HG03520 (cell line): ENCODE data around the gene CA12.
"Not testable (repeated sequence)": the region's sequence is repeated elsewhere in the genome, so short reads cannot be mapped to it uniquely, and the experiment has no call there.

Source experiments
- ATAC-seq: cut with Tn5 transposase; IDR thresholded peaks from one replicate; pipeline ENCODE4 v1.9.1; 2021; ENCODE audit warnings: mild to moderate bottlenecking, moderate library complexity; ENCODE audit not compliant: unreplicated experiment

CA12 gene

DNA sequence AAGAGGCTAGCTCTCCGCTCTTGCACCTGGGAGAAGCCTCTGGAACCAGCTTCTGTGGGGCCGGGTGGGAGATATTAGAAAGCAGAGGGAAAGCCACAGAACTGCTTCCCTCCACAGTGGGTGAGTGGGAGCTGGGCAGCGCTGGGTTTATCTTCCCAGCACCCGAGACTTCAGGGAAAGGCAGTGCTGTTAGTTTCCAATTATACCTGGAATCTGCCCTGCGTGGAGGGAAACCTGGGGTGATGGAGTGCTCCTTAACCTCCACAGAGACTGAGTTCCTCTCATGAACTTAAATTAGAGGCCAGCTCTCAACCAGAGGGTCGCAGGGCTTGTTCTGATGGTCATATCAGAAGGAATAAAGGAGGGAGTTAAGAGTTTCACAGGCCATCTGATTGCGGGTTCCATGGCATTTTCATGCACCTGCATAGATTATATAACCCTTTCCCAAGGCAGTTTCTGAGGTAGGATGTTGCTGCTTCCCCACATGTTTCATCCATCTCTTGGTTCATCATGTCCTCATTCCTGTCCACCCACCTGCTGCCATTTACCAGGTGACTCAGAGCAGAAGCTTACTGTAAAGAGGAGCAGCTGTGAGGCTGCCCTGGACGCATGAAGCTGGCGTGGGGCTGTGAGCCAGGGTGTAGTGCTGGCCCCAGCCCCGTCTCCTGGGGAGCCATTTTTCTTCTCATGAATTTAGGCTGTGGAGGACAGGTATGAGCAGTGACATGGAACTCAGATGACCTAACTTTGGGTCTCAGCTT, 42.5 kb downstream of the CA12 start:
- no peak for ATAC-seq

DNA sequence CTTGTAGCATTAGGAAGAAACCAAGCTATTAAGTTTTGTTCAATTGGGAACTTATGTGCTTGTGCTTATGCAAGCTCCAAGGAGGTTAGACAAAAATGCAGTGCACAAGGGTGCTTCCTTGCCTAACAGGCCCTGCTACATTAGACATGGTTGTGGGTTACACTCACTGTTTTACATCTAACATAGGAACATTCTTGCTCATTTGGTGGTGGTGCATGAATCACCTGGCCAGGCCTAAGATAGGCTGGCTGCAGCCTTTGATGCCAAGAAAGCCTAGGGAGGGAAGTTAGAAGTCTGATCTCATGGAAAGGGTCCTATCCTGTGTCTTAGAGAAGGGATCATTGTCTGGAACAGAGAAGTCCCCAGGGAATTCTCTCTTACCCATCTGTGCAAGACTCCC, 43.5 kb downstream of the CA12 start:
- ATAC-seq = no peak

- ATAC-seq = no peak
These were observed 44.6 kb downstream of the CA12 start for GRCh38 chr15:63337046-63337445.

GRCh38 chr15:63335543-63336240, 46.0 kb downstream of the CA12 start:
- no peak for ATAC-seq

- no peak for ATAC-seq
These were observed 46.8 kb downstream of the CA12 start for GRCh38 chr15:63334821-63335220.

- ATAC-seq = no peak
These were observed 49.1 kb downstream of the CA12 start for GRCh38 chr15:63332367-63333124.

- no peak for ATAC-seq
These were observed 50.2 kb downstream of the CA12 start for GRCh38 chr15:63331456-63331855.

DNA sequence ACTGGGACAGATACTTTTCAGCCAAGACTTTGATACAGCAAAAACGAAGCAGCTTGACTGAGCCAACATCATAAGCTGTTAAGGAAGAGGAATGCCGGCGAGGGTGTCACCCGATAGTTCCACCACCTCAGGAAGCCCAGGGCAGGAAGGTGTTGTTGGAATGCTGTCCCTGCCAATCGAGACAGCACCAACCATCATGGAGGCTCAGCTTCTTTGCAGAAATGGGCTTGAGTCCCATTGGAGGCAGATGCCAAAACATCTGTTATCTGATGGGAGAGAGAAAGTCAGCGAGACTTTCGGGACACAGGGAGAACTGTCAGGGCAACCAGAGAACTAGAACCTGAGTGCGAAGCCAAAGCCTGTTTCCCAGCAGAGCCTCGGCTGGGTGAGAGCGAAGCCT, 50.7 kb downstream of the CA12 start:
- no peak for ATAC-seq

DNA sequence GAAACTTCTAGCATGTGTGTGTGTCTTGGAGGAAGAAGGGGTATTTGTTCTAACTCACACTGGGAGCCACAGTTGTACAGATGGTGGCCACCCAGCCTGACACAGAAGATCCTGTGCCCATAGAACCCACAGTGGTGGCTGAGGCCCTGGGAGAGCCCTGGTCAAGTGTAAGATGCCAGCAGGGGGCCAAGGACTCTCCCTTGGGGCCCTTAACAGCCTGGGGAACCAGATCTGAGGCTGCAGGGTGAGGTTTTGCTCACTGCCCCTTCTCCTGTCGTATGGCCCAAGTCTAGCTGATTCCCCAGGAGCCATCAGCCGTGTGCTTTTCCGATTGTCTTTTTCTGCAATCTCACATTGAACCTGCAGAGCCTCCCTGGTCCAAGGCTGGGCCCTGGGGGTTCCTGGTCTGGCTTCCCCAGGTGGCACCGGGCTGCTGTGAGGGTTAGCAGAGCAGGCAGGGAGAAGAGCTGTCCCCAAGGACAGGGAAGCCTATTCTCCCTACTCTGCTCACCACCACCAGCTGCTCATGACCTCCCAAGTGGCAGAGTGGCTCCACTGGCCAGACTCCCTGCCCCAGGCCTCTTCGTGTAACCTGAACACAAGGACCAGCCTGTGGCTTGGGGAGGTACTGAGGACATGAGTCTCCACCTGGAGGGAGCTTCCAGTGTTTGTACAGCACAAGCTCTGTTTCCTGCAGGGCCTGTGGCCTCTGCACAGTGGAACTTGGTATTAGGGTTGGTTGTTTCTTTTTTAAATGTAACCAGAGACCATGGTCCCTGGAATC, 51.9 kb downstream of the CA12 start:
- ATAC-seq = no peak

DNA sequence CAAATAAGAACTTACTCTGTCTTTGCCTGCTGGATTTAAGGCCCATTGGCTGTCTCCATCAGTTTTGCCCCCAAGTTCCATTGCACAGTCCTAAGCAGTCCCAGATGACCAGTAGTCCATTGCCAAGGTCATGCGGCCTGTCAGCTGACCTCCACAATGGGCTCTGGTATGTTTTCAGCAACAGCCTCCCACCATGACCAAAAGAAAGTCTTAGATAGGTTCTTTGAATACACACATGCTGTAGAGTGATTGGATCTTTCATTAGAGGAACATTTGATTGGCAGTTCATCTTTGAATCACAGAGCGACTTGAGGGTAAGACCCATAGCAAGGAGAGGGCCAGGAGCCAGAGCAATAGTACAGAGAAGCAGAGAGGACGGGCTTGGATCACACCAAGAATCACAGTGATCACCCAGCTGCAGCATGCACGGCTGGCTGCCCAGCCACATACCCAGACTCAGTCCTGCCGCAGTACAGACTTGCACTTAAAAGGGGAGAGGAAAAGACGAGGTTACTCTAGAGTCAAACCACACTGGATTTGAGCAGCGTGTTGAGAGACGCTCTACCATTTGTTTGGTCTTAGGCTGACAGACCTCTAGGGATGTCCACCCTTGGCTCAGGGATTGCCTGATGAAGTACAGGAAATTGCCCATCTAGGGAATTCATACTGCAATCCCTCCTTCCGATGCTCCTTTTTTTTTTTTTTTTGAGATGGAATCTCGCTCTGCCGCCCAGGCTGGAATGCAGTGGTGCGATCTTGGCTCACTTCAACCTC, 53.8 kb downstream of the CA12 start:
- ATAC-seq = no peak

- ATAC-seq = no peak
These were observed 56.9 kb downstream of the CA12 start for GRCh38 chr15:63324770-63325169.

GRCh38 chr15:63323798-63324563, 57.7 kb downstream of the CA12 start:
- no peak for ATAC-seq

DNA sequence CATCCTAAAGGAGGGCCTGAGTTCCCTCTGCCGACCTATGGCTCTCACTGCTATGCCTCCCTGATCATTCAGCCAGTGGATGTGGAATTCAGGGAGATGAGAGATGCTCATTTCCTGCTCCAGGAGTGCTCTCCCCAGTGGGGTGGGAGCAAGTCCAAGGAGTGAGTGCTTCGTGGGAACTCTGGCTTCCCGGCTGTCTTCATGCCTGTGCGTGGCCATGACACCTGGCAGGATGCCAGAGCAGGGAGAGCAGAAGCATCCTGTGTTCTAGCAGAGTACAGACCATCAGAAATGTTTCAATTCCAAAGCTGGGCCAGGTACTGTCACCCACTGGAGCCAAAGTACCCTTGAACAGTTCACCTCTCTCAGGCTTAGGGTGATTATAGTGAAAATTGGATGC, 59.1 kb downstream of the CA12 start:
- no peak for ATAC-seq

GRCh38 chr15:63321462-63321861, 60.2 kb downstream of the CA12 start:
- no peak for ATAC-seq

GRCh38 chr15:63320981-63321380, 60.7 kb downstream of the CA12 start:
- not testable (repeated sequence) for ATAC-seq

DNA sequence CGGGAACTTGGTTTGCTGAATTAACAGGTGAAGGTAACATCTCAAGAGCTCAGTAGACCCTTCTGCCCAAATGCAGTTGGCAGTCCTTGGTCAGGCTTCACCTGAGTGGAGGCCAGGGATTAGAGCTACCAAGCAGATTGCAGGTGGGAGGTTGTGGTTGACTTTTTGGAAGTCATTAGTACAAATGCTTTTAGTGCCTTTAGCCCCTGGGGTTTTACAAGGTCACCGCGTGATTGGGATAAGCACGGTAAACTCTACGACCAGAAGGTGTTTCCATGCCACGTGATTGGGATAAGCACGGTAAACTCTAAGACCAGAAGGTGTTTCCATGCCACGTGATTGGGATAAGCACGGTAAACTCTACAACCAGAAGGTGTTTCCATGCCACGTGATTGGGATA, 61.2 kb downstream of the CA12 start:
- ATAC-seq = not testable (repeated sequence)

- no peak for ATAC-seq
These were observed 62.6 kb downstream of the CA12 start for GRCh38 chr15:63319065-63319464.

- ATAC-seq = no peak
These were observed 63.3 kb downstream of the CA12 start for GRCh38 chr15:63318344-63318743.

- no peak for ATAC-seq
These were observed 67.2 kb downstream of the CA12 start for GRCh38 chr15:63314409-63314808.

DNA sequence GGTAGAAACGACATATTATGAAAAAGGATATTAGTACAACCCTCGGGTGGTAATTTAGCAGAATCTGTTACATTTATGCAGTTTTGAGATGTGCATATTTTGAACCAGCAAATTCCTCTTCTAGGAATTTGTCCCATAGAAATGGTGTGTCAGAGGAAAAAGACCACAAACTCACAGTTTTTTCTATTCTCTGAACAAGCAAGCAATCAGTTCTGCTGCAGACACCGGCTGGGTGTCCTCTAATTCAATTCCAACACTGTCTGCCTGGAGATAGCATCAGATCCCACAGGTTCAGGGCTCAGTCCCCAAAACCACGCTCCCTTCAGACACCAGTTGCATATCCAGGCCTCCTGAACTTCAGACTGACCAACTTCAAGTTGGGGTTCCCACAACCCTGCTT, 67.8 kb downstream of the CA12 start:
- ATAC-seq = no peak
